SJSA1 (cell line): ENCODE data around the gene KRT38. TPM values are rescaled to one million over a fixed set of nuclear protein-coding genes. Genes with fewer than 3 reads are reported as not detected.

Experiments
- DNase-seq, 2 experiments: peaks; one replicate each; pipeline ENCODE4 v3.0.0-alpha.2; 2015 to 2020; ENCODE audit warnings: low spot score in 2 of 2, low read depth in 1 of 2
- H3K27ac ChIP-seq: fragments of 250-450 bp; sonication (Bioruptor Pico); 2 replicates; pipeline ENCODE4 v1.5.1; 2020; ENCODE audit warnings: mild to moderate bottlenecking, moderate library complexity
- H3K27me3 ChIP-seq: fragments of 250-450 bp; sonication (Bioruptor Pico); replicated peaks from 2 replicates; pipeline ENCODE4 v1.5.1; 2020; ENCODE audit warnings: mild to moderate bottlenecking, moderate library complexity
- H3K36me3 ChIP-seq: fragments of 250-450 bp; sonication (Bioruptor Pico); 2 replicates; pipeline ENCODE4 v1.5.1; 2020; ENCODE audit warnings: mild to moderate bottlenecking
- H3K4me1 ChIP-seq: fragments of 250-450 bp; sonication (Bioruptor Pico); replicated peaks from 2 replicates; pipeline ENCODE4 v1.6.1; 2021; ENCODE audit warnings: mild to moderate bottlenecking
- H3K4me3 ChIP-seq: fragments of 250-450 bp; sonication (Bioruptor Pico); 2 replicates; pipeline ENCODE4 v1.5.1; 2020; ENCODE audit warnings: mild to moderate bottlenecking
- H3K9me3 ChIP-seq: fragments of 250-450 bp; sonication (Bioruptor Pico); replicated peaks from 2 replicates; pipeline ENCODE4 v1.5.1; 2020; ENCODE audit warnings: mild to moderate bottlenecking
- total RNA-seq: library from RNA; depleted of rRNA; stranded (reverse); fragments of >200 nt; shearing (Covaris generic); gene quantifications from 2 replicates; pipeline ENCODE4 v1.2.3, GENCODE V29; 2014

The KRT38 gene
- total RNA-seq, 1 experiment from 2014 or later = not detected

- DNase-seq = no peak
- no peaks in the 10 kb centered on the region for H3K27me3 ChIP-seq
- no peak overlapping the region for H3K27ac ChIP-seq
- H3K36me3 ChIP-seq = no peaks in the 10 kb centered on the region
- no peak overlapping the region for H3K4me3 ChIP-seq
- H3K9me3 ChIP-seq = no peaks in the 10 kb centered on the region; the same call in 1 of the 2 replicates
- no peaks in the 10 kb centered on the region for H3K4me1 ChIP-seq
Measured at GRCh38 chr17:41475421-41475820, 34.6 kb upstream of the KRT38 start.

- no peaks in the 10 kb centered on the region for H3K4me1 ChIP-seq
- DNase-seq = no peak
Measured at GRCh38 chr17:41474863-41475262, 34.1 kb upstream of the KRT38 start.

GRCh38 chr17:41468346-41468745 is 27.6 kb upstream of the KRT38 start:
- DNase-seq = no peak
- Histone ChIP-seq H3K4me3 (no peak overlapping the region), H3K4me1 (no peaks in the 10 kb centered on the region; the same call in 1 of the 2 replicates), H3K9me3 (no peaks in the 10 kb centered on the region; the same call in 1 of the 2 replicates), H3K27ac (no peak overlapping the region), H3K27me3 (no peaks in the 10 kb centered on the region), H3K36me3 (no peaks in the 10 kb centered on the region)

More at GRCh38 chr17:41474863-41475262, 34.1 kb upstream of the KRT38 start:
- Histone ChIP-seq H3K27ac (no peak overlapping the region), H3K9me3 (no peaks in the 10 kb centered on the region; the same call in 1 of the 2 replicates), H3K4me3 (no peak overlapping the region), H3K36me3 (no peaks in the 10 kb centered on the region), H3K27me3 (no peaks in the 10 kb centered on the region)

GRCh38 chr17:41467561-41467960 is 26.8 kb upstream of the KRT38 start:
- no peak overlapping the region for H3K4me3 ChIP-seq
- no peak for DNase-seq
- H3K4me1 ChIP-seq = no peaks in the 10 kb centered on the region; the same call in 1 of the 2 replicates
- no peaks in the 10 kb centered on the region for H3K36me3 ChIP-seq
- no peak overlapping the region for H3K27ac ChIP-seq
- H3K9me3 ChIP-seq = no peaks in the 10 kb centered on the region; the same call in 1 of the 2 replicates
- no peaks in the 10 kb centered on the region for H3K27me3 ChIP-seq

- Histone ChIP-seq H3K27ac (no peak within 1 kb of the TSS), H3K4me3 (no peak within 1 kb of the TSS), H3K4me1 (no peaks in the 10 kb centered on the region; the same call in 1 of the 2 replicates), H3K27me3 (no peaks in the 10 kb centered on the region), H3K9me3 (no peaks in the 10 kb centered on the region; the same call in 1 of the 2 replicates), H3K36me3 (no peaks in the 10 kb centered on the region)
- no peak for DNase-seq
Measured at GRCh38 chr17:41466988-41467387, 26.2 kb upstream of the KRT38 start, which contains the start of gene KRT32. KRT32 (minus strand) TSS chr17:41467386; CDS start chr17:41467325, 61 bp downstream.

- Histone ChIP-seq H3K4me3 (no peak overlapping the region), H3K27me3 (no peaks in the 10 kb centered on the region)
Measured at GRCh38 chr17:41464682-41465081, 23.9 kb upstream of the KRT38 start.

GRCh38 chr17:41464173-41464572 is 23.4 kb upstream of the KRT38 start:
- Histone ChIP-seq H3K9me3 (no peaks in the 10 kb centered on the region), H3K27ac (no peak overlapping the region), H3K27me3 (no peaks in the 10 kb centered on the region), H3K4me1 (no peaks in the 10 kb centered on the region; the same call in 1 of the 2 replicates), H3K36me3 (no peaks in the 10 kb centered on the region), H3K4me3 (no peak overlapping the region)
- no peak for DNase-seq

More at GRCh38 chr17:41464682-41465081, 23.9 kb upstream of the KRT38 start:
- no peaks in the 10 kb centered on the region for H3K9me3 ChIP-seq
- H3K27ac ChIP-seq = no peak overlapping the region
- peak in 1 of 2 experiments; percentile 31 for DNase-seq
- H3K36me3 ChIP-seq = no peaks in the 10 kb centered on the region
- H3K4me1 ChIP-seq = no peaks in the 10 kb centered on the region; the same call in 1 of the 2 replicates

- Histone ChIP-seq H3K27ac (no peak overlapping the region), H3K4me3 (no peak overlapping the region), H3K4me1 (peaks cover under 1% of the 10 kb centered on the region; the same call in 1 of the 2 replicates), H3K27me3 (no peaks in the 10 kb centered on the region), H3K36me3 (no peaks in the 10 kb centered on the region), H3K9me3 (no peaks in the 10 kb centered on the region)
- no peak for DNase-seq
Measured at GRCh38 chr17:41463746-41464145, 23.0 kb upstream of the KRT38 start.

DNA sequence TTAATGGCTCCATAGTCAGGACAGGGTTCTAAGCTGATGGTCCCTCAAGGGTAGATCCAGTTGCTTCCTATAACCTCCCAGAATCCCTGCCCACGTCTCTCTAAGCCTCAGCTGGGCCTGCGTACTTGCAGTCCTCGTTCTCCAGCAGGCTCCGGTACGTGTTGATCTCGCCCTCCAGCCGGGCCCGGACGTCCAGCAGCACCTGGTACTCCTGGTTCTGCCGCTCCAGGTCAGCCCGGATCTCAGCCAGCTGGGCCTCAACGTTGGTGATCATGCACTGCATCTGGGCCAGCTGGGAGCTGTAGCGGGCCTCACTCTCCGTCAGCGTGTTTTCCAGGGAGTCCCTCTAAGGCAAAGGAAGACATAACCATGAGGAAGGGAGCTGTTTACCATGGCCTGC is 21.9 kb upstream of the KRT38 start:
- no peaks in the 10 kb centered on the region for H3K9me3 ChIP-seq
- no peaks in the 10 kb centered on the region for H3K27me3 ChIP-seq
- peaks cover 4% of the 10 kb centered on the region; the same call in 1 of the 2 replicates for H3K4me1 ChIP-seq
- DNase-seq = no peak
- H3K4me3 ChIP-seq = no peak overlapping the region
- no peak overlapping the region for H3K27ac ChIP-seq
- H3K36me3 ChIP-seq = no peaks in the 10 kb centered on the region

DNA sequence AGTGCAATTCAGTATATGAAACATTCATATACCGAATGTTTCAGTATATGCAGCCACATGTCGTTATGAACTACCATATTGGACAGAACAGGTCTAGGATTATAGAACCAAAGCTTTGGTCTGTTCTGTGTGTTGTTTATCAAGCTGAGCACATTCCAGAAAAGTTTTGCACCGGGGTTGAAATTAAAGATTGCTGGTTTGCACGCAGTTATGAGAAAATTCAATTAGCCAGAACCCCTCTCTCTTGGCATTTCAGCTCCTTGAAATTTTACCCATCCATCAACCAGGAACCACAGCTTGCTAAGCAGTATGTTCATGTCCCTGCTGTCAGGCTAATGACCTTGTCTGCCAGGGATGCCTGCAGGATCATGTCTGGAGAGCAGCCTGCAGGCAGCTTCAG is 16.9 kb upstream of the KRT38 start:
- Histone ChIP-seq H3K27me3 (no peaks in the 10 kb centered on the region), H3K36me3 (no peaks in the 10 kb centered on the region), H3K9me3 (no peaks in the 10 kb centered on the region), H3K4me3 (no peak overlapping the region), H3K4me1 (peaks cover 14% of the 10 kb centered on the region), H3K27ac (no peak overlapping the region)
- DNase-seq = no peak

- Histone ChIP-seq H3K4me1 (peaks cover 26% of the 10 kb centered on the region), H3K27ac (no peak overlapping the region), H3K9me3 (peaks cover 3% of the 10 kb centered on the region; the same call in 1 of the 2 replicates), H3K4me3 (no peak overlapping the region), H3K27me3 (no peaks in the 10 kb centered on the region), H3K36me3 (no peaks in the 10 kb centered on the region)
- no peak for DNase-seq
Measured at GRCh38 chr17:41456204-41456603, 15.4 kb upstream of the KRT38 start.

DNA sequence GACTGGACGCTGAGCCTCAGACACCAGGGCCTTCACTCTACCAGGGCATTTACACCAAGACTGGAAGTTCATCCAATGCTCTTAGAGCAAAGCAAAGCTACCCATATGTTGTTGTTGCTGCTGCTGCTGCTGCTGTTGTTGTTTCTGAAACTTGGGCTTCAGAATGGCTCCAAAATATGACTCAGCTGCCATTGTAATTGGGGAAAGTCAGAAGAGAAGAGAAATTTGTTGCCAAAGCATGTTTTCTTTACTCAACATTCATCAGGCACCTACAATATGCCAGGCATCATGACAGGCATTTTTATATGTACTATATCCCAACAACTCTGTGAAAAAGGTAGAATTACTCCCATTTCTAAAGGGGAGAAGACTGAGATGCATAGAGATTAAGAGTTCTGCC is 14.5 kb upstream of the KRT38 start:
- H3K9me3 ChIP-seq = peaks cover 3% of the 10 kb centered on the region; the same call in 1 of the 2 replicates
- no peak for DNase-seq

GRCh38 chr17:41453066-41453465 is 12.3 kb upstream of the KRT38 start:
- no peak for DNase-seq
- Histone ChIP-seq H3K9me3 (peaks cover 3% of the 10 kb centered on the region; the same call in 1 of the 2 replicates), H3K4me1 (peaks cover 29% of the 10 kb centered on the region), H3K27me3 (no peaks in the 10 kb centered on the region), H3K36me3 (no peaks in the 10 kb centered on the region), H3K27ac (no peak overlapping the region), H3K4me3 (no peak overlapping the region)

More for the DNA sequence above, 14.5 kb upstream of the KRT38 start:
- Histone ChIP-seq H3K27ac (no peak overlapping the region), H3K27me3 (no peaks in the 10 kb centered on the region), H3K4me3 (no peak overlapping the region), H3K4me1 (peaks cover 33% of the 10 kb centered on the region), H3K36me3 (no peaks in the 10 kb centered on the region)

- no peak for DNase-seq
- peaks cover 3% of the 10 kb centered on the region; the same call in 1 of the 2 replicates for H3K9me3 ChIP-seq
- no peaks in the 10 kb centered on the region for H3K27me3 ChIP-seq
- no peak overlapping the region for H3K27ac ChIP-seq
- H3K4me1 ChIP-seq = peaks cover 32% of the 10 kb centered on the region
- H3K4me3 ChIP-seq = no peak overlapping the region
- no peaks in the 10 kb centered on the region for H3K36me3 ChIP-seq
Measured at GRCh38 chr17:41452281-41452680, 11.5 kb upstream of the KRT38 start.
